ENCODE data around the gene PMM1. TPM values are rescaled to one million over a fixed set of nuclear protein-coding genes. Genes with fewer than 3 reads are reported as not detected.
"Not testable (repeated sequence)": the region's sequence is repeated elsewhere in the genome, so short reads cannot be mapped to it uniquely, and the experiment has no call there.

The PMM1 gene
- total RNA-seq, 1 donor from 2014 or later = 15.1 TPM

- no peaks in the 10 kb centered on the region for H3K4me1 Mint-ChIP-seq
Measured at GRCh38 chr22:41560095-41560471, 29.6 kb downstream of the PMM1 start.

GRCh38 chr22:41558241-41558630 is 31.4 kb downstream of the PMM1 start:
- H3K27ac Mint-ChIP-seq; CTCF ChIA-PET; DNase-seq; POLR2A ChIA-PET; ATAC-seq (ENCODE audit: low read depth); H3K36me3 Mint-ChIP-seq (ENCODE audit: low read depth); intact Hi-C loops (cut with micrococcal nuclease); H3K4me3 Mint-ChIP-seq; H3K4me1 Mint-ChIP-seq; H3K9me3 Mint-ChIP-seq: not testable (repeated sequence)
- H3K27me3 Mint-ChIP-seq = peaks cover 28% of the 10 kb centered on the region

More at GRCh38 chr22:41560095-41560471, 29.6 kb downstream of the PMM1 start:
- DNase-seq (no peak), ATAC-seq (ENCODE audit: low read depth) (no peak)
- peaks cover 26% of the 10 kb centered on the region for H3K27me3 Mint-ChIP-seq
- no peaks in the 10 kb centered on the region for H3K9me3 Mint-ChIP-seq
- POLR2A ChIA-PET = interaction anchor here (1.0 kb wide), 1 partner anchor 61 kb away, joined by 4 read pairs; the partner anchor contains the start of genes DESI1 and XRCC6
- no peak overlapping the region for H3K4me3 Mint-ChIP-seq
- CTCF ChIA-PET = no interaction called here
- no peak overlapping the region for H3K27ac Mint-ChIP-seq
- intact Hi-C loops (cut with micrococcal nuclease) = no loop called here
- H3K36me3 Mint-ChIP-seq (ENCODE audit: low read depth) = no peaks in the 10 kb centered on the region
- no peak for TF ChIP-seq CTCF (IDR thresholded peaks at IDR 0.05)

- Mint-ChIP-seq H3K36me3 (ENCODE audit: low read depth) (no peaks in the 10 kb centered on the region), H3K4me3 (no peak overlapping the region), H3K27ac (no peak overlapping the region), H3K27me3 (peaks cover 29% of the 10 kb centered on the region), H3K4me1 (no peaks in the 10 kb centered on the region), H3K9me3 (no peaks in the 10 kb centered on the region)
- ATAC-seq (ENCODE audit: low read depth) (no peak), DNase-seq (no peak)
- CTCF ChIA-PET = no interaction called here
- no peak for TF ChIP-seq CTCF (IDR thresholded peaks at IDR 0.05)
- POLR2A ChIA-PET = no interaction called here
- intact Hi-C loops (cut with micrococcal nuclease) = no loop called here
Measured at GRCh38 chr22:41557401-41558240, 32.0 kb downstream of the PMM1 start.

GRCh38 chr22:41556561-41556960 is 33.1 kb downstream of the PMM1 start:
- H3K4me3 Mint-ChIP-seq = no peak overlapping the region
- TF ChIP-seq CTCF (IDR thresholded peaks at IDR 0.05) = no peak
- no peaks in the 10 kb centered on the region for H3K36me3 Mint-ChIP-seq (ENCODE audit: low read depth)
- H3K9me3 Mint-ChIP-seq = no peaks in the 10 kb centered on the region
- intact Hi-C loops (cut with micrococcal nuclease) = no loop called here
- no peaks in the 10 kb centered on the region for H3K4me1 Mint-ChIP-seq
- no peak for ATAC-seq (ENCODE audit: low read depth)
- ChIA-PET POLR2A (no interaction called here), CTCF (no interaction called here)
- no peak overlapping the region for H3K27ac Mint-ChIP-seq
- peaks cover 25% of the 10 kb centered on the region for H3K27me3 Mint-ChIP-seq
- no peak for DNase-seq

- intact Hi-C loops (cut with micrococcal nuclease) = no loop called here
- ChIA-PET POLR2A (no interaction called here), CTCF (no interaction called here)
- Mint-ChIP-seq H3K27ac (no peak overlapping the region), H3K36me3 (ENCODE audit: low read depth) (no peaks in the 10 kb centered on the region), H3K27me3 (peaks cover 19% of the 10 kb centered on the region), H3K4me1 (no peaks in the 10 kb centered on the region), H3K9me3 (no peaks in the 10 kb centered on the region), H3K4me3 (no peak overlapping the region)
- no peak for TF ChIP-seq CTCF (IDR thresholded peaks at IDR 0.05)
- ATAC-seq (ENCODE audit: low read depth) (no peak), DNase-seq (no peak)
Measured at GRCh38 chr22:41555325-41555982, 34.2 kb downstream of the PMM1 start.

Measured in activated B cell treated with CpG ODN at 0.5 μM for 24 hours (primary cell).